ENCODE results near the gene LRRC8D. TPM values are rescaled to one million over a fixed set of nuclear protein-coding genes. Genes with fewer than 3 reads are reported as not detected.

The LRRC8D gene
- total RNA-seq, 1 experiment from 2014 or later = 59.0 TPM

DNA sequence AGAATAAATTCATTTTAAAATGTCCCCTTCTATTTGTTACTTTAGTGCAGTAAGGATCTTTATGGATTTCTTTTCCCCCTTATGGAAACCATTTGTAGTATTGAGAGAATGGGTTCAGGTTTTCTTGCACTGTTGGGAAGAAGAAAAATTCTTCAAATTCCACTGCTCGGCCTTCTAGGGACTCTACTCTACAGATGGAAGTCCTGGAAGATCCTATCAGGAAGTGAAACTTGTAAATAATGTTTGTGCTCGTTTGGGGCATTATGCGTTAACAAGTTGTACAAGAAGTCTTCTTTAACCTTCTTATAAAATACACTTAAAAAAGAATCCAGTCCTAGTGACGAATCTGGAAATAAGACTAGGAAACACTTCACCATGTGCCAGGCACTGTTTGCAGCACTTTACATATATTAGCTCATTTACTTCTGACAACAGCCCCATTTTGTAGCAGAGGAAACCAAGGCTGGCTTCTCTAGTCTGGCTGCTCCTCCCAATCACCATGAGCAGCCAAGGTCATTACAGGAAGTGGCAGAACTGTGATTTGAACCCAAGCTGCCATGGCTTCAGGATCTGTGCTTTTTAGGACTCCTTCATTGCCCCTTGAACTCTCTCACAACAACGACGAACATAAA, 11.8 kb downstream of the LRRC8D start:
- DNase-seq (ENCODE audit: extremely low read depth, low read depth) = no peak

DNA sequence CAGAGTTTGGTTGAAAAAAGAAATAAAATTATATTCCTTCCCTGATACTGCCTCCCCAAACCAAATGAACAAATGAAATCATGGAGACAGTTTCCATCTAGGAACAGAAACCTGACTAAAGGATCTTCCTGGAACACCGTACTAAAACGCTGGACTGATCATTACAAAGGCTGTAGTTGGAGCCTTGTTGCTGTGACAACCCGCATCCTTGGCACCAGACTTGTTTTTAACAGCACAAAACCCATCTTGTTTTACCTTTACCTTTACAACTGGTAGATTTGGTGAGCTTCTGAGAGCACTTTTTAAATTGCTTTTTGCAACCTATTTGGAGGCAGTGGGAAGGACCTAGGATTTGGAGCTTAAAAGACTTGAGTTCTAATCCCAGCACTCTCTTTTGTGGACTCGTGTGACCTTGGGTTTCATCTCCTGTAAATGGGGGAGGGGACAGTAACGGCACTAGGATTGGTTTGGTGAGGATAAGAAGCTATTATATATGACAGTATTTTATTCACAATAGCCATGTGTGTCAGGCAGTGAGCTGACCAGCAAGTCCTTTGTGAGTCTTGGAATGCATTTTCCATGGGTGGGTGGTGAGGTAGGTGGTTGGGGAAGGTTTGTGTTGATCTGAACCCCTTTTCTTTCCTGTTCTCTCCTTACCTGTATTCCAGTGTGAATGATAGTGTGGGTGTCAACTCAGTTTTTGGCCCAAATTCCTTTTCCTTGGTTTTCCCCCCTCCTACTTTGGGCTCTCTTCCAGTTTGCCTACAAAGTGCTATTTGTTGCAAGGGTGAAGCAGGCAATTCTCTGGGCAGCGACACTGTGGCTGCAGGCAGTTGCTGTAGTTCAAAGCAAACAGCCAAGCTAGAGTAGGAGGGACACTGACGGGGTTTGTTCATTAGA, 12.6 kb downstream of the LRRC8D start:
- DNase-seq (ENCODE audit: extremely low read depth, low read depth) = no peak

DNA sequence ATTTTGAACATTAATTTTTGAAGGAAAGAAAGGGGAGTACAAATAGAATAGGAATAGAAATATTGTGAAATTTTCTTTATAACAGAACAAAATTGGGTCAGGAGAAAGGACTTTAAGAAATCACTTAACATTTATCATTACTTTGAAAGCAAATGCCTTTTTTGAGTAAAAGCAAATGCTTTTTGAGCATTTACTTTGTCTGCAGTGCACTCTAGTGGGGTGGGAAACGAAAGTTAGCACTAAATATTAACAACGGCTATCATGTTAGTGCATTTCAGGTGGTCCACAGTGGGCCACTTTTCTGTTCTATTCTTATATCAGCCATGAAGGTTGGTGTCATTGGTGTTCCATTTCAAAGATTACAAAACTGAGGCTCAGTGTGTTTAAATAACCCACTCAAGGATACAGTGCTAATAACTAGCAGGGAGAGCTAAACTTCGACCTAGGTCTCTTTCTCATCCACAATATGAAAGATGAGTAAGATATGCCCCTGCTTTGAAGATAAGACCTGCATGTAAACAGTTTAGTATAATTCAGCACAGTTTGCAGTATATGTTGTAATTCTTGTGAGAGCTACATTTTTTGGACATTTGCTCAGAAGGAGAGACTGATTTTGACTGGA, 13.4 kb downstream of the LRRC8D start:
- DNase-seq (ENCODE audit: extremely low read depth, low read depth) = no peak

DNA sequence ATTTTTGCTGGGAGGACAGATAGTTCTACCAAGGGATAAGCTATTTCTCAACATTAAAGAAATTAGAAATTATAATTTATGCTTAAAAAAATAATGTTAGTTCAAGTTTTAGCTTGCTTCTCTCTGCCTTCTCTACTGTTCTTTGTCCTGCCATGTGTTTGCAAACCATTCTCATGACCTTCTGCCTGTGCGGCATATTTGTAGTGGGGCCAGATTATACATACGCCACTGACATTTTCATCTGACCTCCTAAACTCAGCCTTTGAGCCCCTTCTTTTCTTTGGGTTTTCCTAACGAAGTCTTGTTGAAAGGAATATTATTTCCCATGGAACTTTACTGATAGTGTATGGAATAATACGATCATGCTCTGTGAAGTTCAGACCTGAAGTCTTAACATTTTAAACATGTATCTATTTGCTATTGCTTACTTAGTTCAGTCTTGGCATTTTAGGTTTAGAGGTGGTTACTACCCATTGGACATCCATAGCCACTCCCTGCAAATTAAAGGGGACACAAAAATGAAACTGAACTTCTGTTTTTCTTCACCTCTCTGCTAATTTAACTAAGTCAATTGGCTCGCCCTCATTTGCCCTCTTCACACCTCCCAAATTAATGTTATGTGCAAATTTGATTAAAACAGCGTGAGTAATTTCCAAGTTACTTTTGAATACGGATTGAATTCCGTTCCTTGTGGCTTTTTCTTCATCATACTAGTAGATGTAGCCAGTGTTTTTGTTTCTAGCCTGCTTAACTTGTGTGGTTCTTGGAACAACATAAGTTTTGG, 15.6 kb downstream of the LRRC8D start:
- no peak for DNase-seq (ENCODE audit: extremely low read depth, low read depth)

DNA sequence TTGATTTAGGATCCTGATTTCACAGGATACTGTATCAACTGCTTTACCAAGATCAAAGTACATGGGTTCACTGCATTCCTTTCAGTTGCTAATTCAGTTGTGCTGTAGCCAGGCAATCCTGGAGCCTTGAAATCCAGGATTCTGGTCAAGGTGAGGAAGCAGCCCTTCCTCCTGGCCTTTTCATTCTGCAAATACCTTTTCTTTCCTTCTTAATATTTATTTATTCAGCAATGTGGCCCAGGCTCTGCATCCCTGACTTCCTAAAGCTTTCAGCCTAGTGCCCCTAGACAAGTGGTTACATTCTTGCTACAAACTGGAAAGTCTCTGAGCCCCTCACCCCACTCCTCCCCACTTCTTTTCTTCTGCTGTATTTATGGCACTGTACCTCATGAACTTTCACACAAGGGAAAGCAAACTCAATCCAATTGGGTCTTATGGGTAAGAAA, 16.2 kb downstream of the LRRC8D start:
- no peak for DNase-seq (ENCODE audit: extremely low read depth, low read depth)

DNA sequence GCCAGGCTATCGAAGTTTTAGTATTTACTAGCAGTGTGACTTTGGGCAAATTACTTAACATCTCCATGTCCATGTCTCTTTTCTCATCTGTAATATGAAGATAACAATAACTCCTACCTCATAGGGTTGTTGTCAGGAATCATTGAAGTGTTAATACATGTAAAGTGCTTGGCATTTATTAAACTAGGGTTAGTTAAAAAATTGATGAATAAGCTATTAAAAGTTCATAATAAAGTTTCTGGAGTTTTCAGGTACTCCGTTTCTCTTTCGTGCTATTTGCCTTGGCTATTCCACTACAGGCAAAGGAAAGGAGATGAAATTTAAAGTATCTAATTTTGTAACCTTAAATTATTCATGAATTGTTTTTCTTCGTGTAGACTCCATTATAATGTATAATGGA, 16.7 kb downstream of the LRRC8D start:
- DNase-seq (ENCODE audit: extremely low read depth, low read depth) = no peak

DNA sequence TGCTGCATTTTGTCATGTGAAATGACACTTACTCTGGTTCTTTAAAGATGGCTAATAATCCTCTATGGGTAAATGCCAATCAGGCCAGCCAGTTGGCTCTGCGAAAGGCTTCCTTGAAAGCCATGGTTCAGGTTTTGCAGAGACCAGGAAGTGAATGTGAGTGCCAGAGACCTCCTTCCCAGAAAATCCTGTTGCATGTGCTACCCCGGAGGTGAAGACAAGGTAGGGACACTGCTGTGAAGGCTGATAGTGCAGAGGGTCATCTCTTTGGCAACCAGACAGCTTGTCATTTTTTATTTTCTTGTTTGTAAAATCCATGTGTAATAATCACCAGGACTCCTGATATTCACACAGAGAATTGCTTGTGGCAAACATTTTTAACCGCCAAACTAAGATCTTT, 18.7 kb downstream of the LRRC8D start:
- no peak for DNase-seq (ENCODE audit: extremely low read depth, low read depth)

DNA sequence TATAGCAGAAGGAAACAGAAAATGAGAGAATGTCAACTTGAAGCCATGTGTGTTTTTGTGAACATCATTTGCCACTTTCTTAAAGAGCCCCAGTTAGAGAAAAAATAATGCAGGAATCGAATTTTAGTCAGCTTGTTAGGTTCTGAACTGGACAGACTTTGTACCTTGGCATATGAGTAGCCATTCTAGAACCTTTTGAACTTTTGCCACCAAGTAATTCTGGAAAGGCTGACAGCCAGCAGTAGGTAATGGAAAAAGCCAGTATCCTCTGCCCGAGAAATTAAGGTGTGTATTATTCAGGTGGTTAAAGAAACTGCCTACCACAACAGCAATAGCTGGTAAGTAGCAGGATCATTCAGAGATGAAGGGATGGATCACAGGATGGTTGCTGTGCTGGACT, 20.7 kb downstream of the LRRC8D start:
- no peak for DNase-seq (ENCODE audit: extremely low read depth, low read depth)

DNA sequence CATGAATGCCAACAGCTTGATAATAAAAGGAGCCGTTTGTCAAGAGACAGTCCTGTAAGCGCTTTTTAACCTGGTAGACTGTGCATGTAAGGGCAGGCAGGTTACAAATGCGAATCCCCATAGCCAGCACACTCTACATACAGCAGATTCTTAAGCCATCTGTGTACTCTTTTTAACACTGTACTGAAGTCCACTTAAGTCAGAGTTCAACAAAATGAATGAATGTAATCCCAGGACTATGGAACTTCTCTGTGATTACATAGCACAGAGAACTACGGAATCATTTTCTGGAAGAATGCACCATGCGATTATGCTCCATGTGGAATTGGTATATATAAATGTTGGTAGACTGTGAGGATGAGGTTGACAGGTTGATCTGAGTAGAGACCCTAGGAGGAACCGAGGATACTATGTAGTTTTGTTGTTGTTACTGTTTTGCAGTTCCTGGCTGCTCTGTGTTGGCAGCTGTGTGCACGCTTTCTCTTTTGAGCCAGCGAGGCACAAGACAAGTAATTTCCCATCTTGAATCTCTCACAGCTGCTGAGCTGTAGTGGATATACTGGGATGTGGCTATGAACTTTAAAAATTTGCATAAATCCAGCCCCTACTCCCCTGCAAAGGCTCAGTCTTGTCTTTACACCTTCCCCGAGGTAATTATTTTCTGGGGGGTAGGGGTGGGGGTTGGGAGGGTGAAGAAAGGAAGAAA, 21.9 kb downstream of the LRRC8D start:
- DNase-seq (ENCODE audit: extremely low read depth, low read depth) = no peak

DNA sequence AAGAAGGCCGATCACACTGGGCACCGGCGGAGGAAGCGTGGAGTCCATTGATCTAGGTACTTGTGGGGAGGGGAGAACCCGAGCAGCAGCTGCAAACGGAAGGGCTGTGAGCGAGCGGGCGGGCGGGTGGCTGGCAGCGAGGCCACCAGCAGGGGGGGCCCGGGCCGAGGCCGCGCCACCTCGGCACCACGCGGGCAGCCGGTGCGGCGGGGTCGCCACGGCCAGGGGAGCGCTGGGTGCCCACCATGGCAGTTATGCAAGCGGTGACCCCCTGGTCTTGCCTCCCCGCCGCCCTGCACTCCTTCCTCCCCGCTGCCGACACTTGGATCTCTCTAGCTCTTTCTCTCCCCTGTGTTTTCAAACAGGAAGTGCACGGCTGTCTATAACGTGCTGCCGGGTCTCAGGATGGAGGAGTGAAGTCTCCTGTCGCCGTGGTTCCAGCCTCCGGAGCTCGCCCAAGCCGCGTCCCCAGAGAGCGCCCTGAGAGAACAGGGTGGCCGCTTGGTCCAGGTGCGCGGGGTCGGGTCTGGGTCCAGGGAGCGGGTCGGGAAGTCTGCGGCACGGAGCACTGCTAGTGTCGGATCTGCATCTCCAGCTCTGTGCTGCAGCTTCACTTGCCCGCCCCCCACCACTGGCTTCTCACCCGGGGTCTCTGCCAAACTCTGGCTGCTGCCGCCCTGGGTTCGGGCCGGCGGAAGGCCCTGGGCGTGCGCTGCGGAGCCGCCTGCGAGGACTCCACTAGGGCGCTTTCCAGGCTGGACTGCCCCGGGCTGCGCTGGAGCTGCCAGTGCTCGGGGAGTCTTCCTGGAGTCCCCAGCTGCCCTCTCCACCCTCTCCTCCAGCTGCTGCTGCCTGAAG, 22.7 kb downstream of the LRRC8D start:
- no peak for DNase-seq (ENCODE audit: extremely low read depth, low read depth)

DNA sequence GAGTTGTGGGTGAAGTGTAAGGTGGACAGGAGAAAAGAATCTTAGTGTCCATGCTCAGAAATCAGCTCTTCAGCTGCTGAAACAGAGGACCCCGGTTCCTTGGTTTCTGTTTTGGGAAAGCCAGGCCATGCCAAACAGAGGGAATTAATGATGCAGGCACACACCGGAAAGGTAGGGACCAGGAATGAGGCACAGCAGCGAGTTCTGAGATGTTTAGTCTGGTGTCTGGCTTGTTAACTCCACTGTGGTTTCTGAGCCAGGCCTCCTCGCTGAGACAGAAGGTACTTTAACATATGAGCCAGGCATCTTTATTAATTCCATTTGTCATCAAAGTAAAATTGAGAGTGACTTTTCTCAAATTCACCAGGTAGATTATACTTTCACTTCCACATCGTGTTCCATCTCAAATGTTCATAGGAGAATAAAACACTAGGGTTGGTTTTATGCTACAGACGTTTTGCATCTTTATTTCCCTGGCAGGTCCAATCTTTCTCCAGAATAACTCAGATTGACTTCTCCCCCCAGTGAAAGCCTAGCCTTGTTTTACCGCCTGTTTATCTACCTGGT, 23.5 kb downstream of the LRRC8D start:
- no peak for DNase-seq (ENCODE audit: extremely low read depth, low read depth)

DNA sequence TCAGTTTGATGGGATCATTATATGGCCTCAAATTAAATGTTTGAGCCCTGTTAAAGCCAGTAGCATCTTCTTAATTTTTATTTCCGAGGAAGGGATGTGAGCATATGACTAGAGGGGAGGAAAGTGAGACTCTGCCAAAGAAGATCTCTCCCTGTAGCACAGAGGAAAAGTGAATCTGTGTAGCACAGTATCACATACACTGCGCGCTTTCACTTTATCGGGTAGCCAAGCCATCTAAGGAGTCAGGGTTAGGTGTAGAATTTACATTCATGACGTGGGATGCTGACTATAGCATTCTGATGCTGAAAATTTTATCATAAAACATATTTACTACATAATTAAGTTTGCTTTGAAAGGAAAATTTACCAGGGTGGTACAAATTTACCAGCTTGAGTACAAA, 24.0 kb downstream of the LRRC8D start:
- no peak for DNase-seq (ENCODE audit: extremely low read depth, low read depth)

DNA sequence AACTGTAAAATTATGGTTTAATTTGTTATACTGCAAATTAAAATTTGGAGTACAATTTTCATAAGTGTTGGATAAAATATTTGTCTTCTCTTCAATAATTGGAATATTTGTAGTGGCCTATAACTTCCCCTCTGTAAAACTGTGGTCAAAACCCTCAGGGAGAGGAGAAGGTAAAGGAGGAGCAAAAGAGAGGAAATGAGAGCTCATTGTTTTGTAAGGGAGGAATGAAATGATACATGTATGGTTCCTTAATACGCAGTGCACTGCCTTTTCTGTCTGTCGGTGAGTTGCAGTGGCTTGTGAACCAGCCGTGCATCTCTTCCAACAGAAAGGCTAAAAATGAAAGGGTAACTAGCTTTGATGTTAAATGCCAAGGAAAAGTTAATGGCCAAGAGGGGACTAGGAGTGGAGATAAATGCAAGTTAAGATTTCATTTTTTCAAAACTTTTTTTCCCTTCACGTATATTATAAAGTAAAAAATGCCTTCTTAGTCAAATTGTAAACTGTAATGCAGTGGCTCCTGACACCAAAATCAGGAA, 26.4 kb downstream of the LRRC8D start:
- no peak for DNase-seq (ENCODE audit: extremely low read depth, low read depth)

DNA sequence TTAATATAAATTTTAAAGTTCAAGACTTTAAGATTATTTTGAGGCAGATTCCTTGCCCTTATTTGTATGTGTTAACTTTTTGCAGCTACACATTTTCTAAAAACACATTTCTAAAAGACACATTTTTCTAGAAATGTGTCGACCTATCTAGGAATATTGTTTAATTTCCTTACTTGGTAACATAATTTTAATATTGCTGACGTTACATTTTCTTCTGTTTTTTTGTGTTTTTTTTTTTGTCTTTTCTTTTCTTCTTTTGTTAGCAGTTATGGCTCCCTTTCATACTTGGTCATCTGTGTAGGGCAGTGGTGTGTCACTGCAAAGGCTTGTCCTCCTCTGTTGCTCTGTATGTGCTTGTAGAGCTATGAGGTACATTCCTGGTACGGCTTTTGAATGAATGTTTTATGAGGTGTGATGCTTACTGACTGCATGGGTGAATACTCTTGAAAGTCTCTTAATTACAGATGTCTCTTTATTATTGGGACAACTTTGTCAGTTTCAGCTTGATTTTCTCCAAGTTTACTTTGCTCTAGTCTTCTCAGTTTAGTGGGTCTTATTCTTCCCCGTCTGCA, 30.1 kb downstream of the LRRC8D start:
- no peak for DNase-seq (ENCODE audit: extremely low read depth, low read depth)

DNA sequence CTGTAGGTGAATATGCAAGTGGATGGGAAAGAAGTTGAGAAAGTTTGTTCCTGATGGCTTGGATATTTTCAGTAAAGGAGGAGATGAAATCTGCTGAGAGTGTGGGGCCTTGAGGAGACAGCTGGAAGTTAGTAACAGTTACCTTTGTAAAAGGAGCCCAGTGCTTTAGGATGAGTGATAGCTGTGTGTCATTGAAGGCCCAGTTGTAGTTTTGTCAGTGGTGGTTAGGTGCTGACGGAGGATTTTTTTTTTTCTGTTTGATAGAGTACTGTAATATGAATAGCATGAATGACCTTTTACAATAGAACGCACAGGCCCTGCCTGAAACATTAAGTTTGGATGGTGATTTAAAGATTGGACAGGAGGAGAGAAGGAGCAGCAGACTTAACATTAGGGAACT, 33.3 kb downstream of the LRRC8D start:
- DNase-seq (ENCODE audit: extremely low read depth, low read depth) = no peak

DNA sequence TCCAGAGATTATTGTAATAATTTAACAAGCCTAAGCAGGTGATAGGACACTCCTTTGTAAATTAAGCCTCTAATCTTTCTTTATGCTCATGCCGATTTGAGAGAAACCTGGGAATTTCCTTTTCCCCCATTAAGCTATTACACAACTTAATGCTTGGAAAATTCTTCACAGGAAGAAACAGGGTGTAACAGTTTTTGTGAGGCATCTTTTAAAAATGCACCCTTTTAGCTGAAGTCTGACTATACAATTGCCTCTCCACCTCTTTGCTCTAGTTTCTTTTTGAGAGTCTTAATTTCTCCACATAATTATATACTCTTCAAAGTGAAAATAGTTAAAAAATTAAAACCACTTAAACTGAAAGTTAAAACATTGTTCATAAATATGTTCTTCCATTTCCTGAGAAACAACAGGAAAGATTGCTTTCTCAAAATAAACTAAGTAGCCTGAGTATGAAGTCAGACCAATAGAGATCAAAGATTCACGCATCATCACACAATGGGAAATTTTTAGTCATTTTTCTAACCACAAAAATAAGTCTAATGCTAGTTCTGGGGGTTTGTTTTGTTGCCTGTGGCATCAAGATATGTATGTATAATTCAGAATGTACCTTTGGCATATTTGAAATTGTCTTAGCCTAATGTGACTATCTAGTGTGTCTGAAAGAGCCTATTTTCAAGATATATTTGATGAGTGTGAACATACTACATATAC, 34.7 kb downstream of the LRRC8D start:
- DNase-seq (ENCODE audit: extremely low read depth, low read depth) = no peak

DNA sequence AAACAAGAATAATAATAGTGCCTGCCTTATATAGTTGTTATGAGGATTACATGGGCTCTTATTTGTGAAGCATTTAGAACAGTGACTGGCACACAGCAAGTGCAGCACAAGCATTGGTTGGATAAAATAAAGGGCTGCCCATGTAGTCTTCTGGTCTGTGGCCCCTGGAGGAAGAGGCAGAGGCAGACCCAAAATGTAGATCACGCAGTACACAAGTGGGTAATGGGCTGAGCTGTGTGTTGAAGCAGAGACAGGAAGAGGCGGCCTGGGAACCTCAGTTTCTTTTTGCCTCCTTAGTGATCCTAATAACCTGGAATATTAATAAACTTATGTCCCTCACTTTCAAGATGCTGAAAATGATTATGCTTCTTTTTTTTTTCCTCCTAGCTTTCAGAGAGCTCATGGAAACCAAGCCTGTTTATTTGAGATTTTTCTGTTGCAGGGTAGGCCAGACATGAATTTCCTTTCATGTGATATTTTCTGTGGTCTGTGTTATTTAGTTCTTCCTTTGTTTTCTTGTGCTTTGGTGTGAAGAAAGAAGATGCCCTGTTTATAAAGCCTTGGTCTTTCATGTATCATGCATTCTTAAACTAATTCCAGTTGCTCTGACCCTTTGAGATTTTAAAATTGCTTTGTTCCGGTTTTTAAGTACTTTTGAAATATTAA, 42.5 kb downstream of the LRRC8D start:
- DNase-seq (ENCODE audit: extremely low read depth, low read depth) = no peak

Measured in NCI-H460 (cell line).